Suprapubic skin (tissue), 3 donors: ENCODE measurements around the gene DTL.

Experiments
- CTCF ChIP-seq, 2 donors: fragments of 200-600 bp in 1 of 2; fragments of 450-650 bp in 1 of 2; sonication (generic) in 1 of 2; IDR thresholded peaks; one replicate each; pipeline ENCODE4 v1.5.1; 2016 to 2019; ENCODE audit warnings: antibody characterized with exemption in 2 of 2, mild to moderate bottlenecking in 1 of 2, moderate library complexity in 1 of 2
- POLR2A ChIP-seq, 2 donors: fragments of 450-650 bp; IDR thresholded peaks; one replicate each; pipeline ENCODE4 v1.6.1; 2017; ENCODE audit warnings: antibody characterized with exemption in 2 of 2, mild to moderate bottlenecking in 2 of 2, moderate library complexity in 2 of 2

- no peak for TF ChIP-seq CTCF (IDR thresholded peaks at IDR 0.05)
- no peak for TF ChIP-seq POLR2A (IDR thresholded peaks at IDR 0.05)
These were observed 33.0 kb upstream of the DTL start for GRCh38 chr1:212002536-212002935.
